ENCODE measurements around the gene FAM240A.
A peak's percentile ranks its signal among the peaks of the same experiment; 100 is the strongest.
"Not testable (repeated sequence)": the region's sequence is repeated elsewhere in the genome, so short reads cannot be mapped to it uniquely, and the experiment has no call there.

The FAM240A gene

DNA sequence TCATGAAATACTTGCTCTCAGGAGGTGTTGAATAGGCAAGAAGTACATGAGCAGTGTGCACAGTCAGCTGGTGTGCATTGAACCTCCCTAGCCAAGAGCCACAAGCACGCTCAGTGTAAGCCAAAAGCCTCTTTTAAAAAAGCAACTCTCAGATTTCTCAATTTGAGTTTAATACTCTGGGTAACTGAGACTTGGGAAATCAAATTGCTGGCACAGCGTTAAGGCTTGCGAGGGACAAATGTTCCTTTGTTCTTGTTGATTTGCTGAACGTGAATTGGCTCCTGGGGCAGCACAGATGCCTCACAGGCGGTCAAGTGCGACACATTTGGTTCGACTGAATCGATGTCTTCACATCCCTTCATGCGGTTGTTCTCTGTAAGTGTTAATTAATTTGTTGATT, at the start of gene FAM240A:
Gene FAM240A, plus strand, starts transcription at position 202 of the 400 bp plus-strand sequence. Its CDS starts 159 bp downstream, at position 361.
- no peak for DNase-seq (ENCODE audit: low read depth in 2 of 2)

DNA sequence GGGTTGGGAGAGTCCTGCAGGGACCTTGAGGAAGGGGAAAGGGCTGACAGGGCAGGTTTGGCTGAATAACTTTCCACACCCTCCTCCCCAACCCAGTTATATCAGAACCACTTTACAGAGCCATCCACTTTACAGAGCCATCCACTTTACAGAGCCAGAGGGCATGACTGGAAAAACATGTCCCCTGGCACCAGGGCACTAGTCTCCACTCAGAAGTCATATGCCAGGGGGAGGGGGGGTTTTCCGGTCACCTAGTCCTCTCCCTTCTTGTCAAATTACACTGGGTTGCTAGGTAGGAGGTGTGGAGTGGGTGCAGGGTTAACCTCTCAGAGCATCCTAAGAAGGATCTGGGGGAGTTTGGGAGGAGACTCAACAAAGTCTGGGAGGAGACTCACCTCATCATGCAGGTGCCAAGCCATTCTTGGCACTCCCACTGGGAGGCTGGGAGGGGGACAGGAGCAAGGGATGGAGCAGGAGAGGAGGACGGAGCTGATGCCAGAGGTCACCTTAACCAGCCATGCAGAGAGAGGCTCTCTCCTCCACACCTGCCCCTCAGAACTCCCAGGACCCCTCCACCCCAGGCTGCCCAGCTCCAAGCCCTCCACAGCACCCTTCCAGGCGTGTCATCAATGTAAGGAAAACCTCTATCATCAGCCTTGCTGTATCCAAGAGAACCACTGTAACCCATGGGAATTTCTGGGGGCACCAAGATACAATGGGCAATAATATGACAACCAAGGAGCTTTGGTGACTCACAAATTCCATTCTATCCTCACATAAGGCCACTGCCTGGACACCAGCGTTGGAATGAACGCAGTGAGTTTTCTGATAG, 47.9 kb upstream of the FAM240A start:
- no peak for DNase-seq (ENCODE audit: low read depth in 2 of 2)

DNA sequence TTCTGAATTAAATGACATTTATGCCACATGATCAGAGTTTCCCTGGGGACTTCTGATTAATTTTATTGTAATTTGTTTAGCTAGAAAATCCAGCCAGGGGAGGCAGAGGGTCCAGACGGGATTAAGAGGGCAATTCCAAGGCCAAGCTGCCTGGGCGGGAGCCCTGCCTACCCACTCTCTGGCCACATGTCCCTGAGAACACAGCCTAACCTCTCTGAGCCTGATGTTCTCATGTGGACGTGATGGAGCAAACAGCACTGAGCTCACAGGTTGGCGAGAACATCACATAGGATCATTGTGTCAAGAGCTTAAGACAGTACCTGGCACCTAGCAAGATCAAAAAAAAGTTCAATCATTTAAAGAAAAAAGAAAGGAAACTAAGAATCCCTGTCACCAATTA, 47.2 kb upstream of the FAM240A start:
- no peak for DNase-seq (ENCODE audit: low read depth in 2 of 2)

DNA sequence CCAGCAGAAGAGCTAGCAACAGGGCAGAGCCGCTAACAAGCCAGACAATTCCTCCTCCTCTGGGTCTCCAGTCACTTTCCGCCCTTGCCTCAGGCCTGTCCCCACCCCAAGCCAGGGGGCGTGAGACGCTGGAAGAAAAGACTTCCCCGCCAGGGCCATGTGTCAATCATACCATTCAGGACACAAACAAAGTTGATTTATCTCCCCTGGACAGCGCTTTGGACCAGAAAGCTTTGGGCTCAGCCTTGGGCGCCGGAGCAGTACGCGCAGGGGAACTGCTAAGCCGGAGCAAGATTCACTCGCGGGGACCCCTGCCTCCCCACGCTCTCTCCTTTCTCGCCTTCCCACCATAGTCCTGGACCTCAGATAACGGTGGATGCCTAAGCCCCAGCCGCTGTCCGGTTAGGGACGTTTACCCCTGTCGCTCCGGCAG, 46.7 kb upstream of the FAM240A start:
- no peak for DNase-seq (ENCODE audit: low read depth in 2 of 2)

GRCh38 chr3:46566040-46566641, 46.2 kb upstream of the FAM240A start, which contains the start of gene LRRC2:
Gene LRRC2 (minus strand): TSS chr3:46566302. CDS start chr3:46551591, 14,711 bp downstream.
- peak; percentile 32 to 38 for DNase-seq (ENCODE audit: low read depth in 2 of 2)

GRCh38 chr3:46571684-46572083, 40.6 kb upstream of the FAM240A start:
- no peak for DNase-seq (ENCODE audit: low read depth in 2 of 2)

- DNase-seq (ENCODE audit: low read depth in 2 of 2): no peak
Measured at GRCh38 chr3:46573701-46574100, 38.6 kb upstream of the FAM240A start.

DNA sequence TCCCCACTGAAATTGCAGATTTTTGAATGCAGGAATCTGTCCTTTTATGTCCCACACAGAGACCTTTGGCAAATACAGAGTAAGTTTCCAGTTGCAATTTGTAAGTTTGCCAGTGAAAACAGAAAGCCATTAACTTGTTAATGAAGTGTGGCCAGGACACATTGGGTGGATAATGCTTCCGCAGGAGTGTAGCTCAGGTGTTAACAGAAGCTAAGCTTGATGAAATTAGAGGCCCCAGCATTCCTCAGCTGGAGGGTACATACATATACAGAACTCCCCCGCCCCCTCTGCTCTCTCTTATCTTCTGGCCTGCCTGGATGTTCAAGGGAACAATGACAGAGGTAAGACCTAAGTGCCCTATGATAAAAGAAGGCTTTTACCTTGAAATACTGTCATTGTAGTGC, 38.1 kb upstream of the FAM240A start:
- no peak for DNase-seq (ENCODE audit: low read depth in 2 of 2)

- no peak for DNase-seq (ENCODE audit: low read depth in 2 of 2)
Measured at GRCh38 chr3:46574881-46575576, 37.3 kb upstream of the FAM240A start.

DNA sequence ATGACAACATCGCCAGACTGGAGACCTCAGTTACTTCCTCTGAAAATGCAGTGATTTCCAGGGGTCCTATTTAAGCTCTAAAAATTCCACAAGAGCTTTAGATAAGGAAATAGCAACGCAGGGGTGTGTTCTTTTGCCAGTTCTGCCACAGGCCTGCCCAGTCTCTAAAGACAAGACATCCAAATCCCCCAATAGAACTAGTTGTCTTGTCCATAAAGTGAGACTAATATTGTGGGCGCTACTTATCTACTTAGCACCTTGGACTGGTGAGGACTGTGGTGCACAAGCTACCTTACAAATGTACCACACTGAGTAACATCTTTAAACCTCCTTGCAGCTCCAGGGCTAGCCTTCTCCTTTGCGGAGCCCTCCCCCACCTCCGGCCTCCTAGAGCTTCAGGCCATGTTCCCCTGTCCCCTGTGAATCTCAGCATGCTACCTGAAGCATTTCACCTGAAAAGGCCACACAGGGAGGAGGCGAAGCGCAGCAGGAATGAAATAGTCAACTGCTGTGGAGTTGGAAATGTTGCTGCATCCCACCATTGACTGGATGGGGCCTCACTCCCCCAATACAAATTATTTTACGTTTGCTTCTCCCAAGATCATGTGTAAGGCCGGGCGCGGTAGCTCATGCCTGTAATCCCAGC, 36.6 kb upstream of the FAM240A start:
- DNase-seq (ENCODE audit: low read depth in 2 of 2): no peak

DNA sequence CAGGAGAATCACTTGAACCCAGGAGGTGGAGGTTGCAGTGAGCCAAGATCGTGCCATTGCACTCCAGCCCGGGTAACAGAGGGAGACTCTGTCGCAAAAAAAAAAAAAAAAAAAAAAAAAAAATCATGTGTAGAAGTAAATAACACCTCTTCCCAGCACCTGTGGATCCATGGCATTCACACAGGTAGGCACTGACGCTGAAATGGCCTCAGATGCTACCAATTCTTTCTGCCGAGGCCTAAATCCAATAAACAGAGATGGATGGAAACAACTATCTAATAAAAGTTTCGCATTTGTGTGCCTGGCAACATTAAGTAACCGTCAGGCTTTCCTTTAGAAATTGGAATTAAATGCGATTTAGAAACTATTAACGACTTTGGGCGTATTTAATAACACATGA, 35.9 kb upstream of the FAM240A start:
- no peak for DNase-seq (ENCODE audit: low read depth in 2 of 2)

DNA sequence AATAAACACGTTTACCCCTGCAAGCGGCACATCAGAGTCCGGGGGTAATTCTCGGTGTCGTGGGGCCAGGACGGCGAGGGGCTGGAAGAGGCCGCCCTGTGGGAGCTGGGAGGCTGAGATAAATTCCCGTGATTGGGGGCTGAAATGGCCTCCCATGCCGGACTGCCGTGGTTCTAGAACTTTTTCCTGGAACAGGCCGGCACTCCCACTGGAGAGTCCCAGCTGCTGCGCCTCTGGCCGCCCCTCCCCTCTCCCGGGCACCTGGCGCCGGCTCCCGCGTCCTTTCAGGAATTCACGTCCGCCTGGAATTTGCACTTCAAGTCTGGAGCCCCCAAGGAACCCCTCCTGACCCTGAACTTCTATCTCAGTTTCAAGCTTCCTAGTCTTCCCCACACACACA, 35.4 kb upstream of the FAM240A start:
- no peak for DNase-seq (ENCODE audit: low read depth in 2 of 2)

- DNase-seq (ENCODE audit: low read depth in 2 of 2): not testable (repeated sequence)
Measured at GRCh38 chr3:46577580-46578249, 34.6 kb upstream of the FAM240A start.

DNA sequence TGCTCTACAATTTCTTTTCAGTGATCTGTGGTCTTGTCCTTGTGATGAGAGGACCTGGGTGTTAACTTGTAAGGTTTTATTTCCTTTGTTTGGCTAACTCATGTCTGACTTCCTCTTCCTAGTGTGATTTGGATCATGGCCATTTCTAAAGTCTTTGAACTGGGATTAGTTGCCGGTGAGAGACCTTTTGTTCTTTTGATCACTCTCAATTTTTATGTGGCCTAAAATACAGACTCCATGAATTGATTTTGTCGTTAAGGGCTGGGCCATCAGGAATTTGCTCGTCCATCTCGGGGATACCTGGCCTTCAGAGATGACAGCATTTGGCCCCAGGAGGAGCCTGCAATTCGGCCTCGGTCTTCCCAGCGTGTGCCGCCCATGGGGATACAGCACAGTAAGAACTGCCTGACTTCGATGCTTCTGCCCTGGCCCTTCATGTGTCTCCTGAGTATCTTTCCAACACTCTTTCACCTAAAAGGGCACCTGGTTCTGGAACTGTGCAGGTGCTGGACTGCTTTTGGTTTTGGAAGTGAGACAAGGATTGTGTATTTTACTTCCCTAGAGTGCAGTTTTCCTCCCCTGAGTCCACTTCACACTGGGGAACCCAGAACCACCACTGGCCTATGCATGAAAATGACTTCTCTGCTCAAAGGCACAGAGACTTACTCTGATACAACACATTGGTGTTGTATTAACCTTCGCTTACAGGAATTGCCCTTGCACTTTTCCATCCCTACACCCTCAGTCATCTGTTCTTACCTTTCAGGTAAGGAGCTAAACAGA, 33.2 kb upstream of the FAM240A start:
- DNase-seq (ENCODE audit: low read depth in 2 of 2): no peak

DNA sequence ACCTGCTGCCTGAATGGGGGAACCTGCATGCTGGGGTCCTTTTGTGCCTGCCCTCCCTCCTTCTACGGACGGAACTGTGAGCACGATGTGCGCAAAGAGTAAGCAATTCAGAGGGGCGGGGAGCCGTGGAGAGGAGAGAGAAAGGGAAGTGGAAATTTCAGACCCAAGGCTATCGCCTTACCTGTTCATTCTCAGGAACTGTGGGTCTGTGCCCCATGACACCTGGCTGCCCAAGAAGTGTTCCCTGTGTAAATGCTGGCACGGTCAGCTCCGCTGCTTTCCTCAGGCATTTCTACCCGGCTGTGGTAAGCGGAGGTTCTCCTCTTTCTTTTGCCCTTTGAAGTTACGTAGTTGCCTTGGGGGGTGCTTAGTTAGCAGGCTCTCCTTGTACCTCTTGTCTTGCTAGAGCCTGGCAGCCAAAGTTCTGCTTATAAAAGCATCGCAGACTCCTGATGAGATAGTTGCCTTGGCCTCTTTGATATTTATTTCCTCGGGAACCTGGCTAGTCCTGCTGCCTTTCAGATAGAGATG, 32.5 kb upstream of the FAM240A start:
- DNase-seq (ENCODE audit: low read depth in 2 of 2): no peak

GRCh38 chr3:46580675-46581074, 31.6 kb upstream of the FAM240A start:
- no peak for DNase-seq (ENCODE audit: low read depth in 2 of 2)

GRCh38 chr3:46584598-46585467, 27.5 kb upstream of the FAM240A start:
- no peak for DNase-seq (ENCODE audit: low read depth in 2 of 2)

GRCh38 chr3:46585799-46586693, 26.3 kb upstream of the FAM240A start:
- no peak for DNase-seq (ENCODE audit: low read depth in 2 of 2)

Measured in fibroblast of skin of left biceps (primary cell).